Mesothelial cell of epicardium (in vitro differentiated cells): Measurements from ENCODE around the gene ELP5. TPM values are rescaled to one million over a fixed set of nuclear protein-coding genes. Genes with fewer than 3 reads are reported as not detected.

Experiments used
- DNase-seq, 2 experiments: peaks; one replicate each; pipeline ENCODE4 v3.0.0; 2021; ENCODE audit warnings: low spot score in 2 of 2; ENCODE audit not compliant: unreplicated experiment in 2 of 2
- H3K27ac Mint-ChIP-seq: 2 replicates; pipeline ENCODE4 v1.8.0; 2021; ENCODE audit warnings: mixed read lengths
- H3K27me3 Mint-ChIP-seq: 2 replicates; pipeline ENCODE4 v1.8.0; 2021; ENCODE audit warnings: low read depth, mixed read lengths
- H3K36me3 Mint-ChIP-seq: 2 replicates; pipeline ENCODE4 v1.8.0; 2021; ENCODE audit warnings: mixed read lengths
- H3K4me1 Mint-ChIP-seq: 2 replicates; pipeline ENCODE4 v1.8.0; 2021; ENCODE audit warnings: mixed read lengths
- H3K4me3 Mint-ChIP-seq: 2 replicates; pipeline ENCODE4 v1.8.0; 2021; ENCODE audit warnings: mild to moderate bottlenecking, moderate library complexity, mixed read lengths
- H3K9me3 Mint-ChIP-seq: 2 replicates; pipeline ENCODE4 v1.8.0; 2021; ENCODE audit warnings: mixed read lengths
- CTCF ChIP-seq: fragments of 200-600 bp; sonication (generic); IDR thresholded peaks from one replicate; pipeline ENCODE4 v1.5.0; 2021; ENCODE audit warnings: antibody characterized with exemption; ENCODE audit not compliant: unreplicated experiment
- total RNA-seq: library from RNA; stranded (reverse); gene quantifications from 3 replicates; pipeline ENCODE4 v1.2.1, GENCODE V29; 2021

ELP5 gene
- 37.9 to 42.8 TPM (median 42.1 TPM) in 3 replicates for total RNA-seq

GRCh38 chr17:7252176-7253043, at the start of gene ELP5:
ELP5 (plus strand) TSS chr17:7252215; CDS start chr17:7252551, 336 bp downstream.
- TF ChIP-seq CTCF = no peak
- Mint-ChIP-seq H3K4me3 (peak within 1 kb of the TSS; percentile 97), H3K27ac (peak within 1 kb of the TSS; percentile 100), H3K36me3 (peaks cover 14% of the 10 kb centered on the region), H3K27me3 (no peaks in the 10 kb centered on the region), H3K4me1 (peaks cover 31% of the 10 kb centered on the region), H3K9me3 (no peaks in the 10 kb centered on the region)
- peak; percentile 84 to 91 for DNase-seq

GRCh38 chr17:7203391-7203790, 48.6 kb upstream of the ELP5 start:
- Mint-ChIP-seq H3K27me3 (no peaks in the 10 kb centered on the region), H3K4me1 (peaks cover 39% of the 10 kb centered on the region), H3K36me3 (peaks cover 6% of the 10 kb centered on the region), H3K9me3 (no peaks in the 10 kb centered on the region), H3K27ac (no peak overlapping the region), H3K4me3 (peak overlapping the region; percentile 21)
- DNase-seq = no peak
- no peak for TF ChIP-seq CTCF

GRCh38 chr17:7204336-7204735, 47.7 kb upstream of the ELP5 start:
- TF ChIP-seq CTCF = no peak
- Mint-ChIP-seq H3K4me1 (peaks cover 45% of the 10 kb centered on the region), H3K36me3 (peaks cover 6% of the 10 kb centered on the region), H3K4me3 (peak overlapping the region; percentile 68), H3K27ac (no peak overlapping the region), H3K27me3 (no peaks in the 10 kb centered on the region), H3K9me3 (no peaks in the 10 kb centered on the region)
- DNase-seq = no peak

GRCh38 chr17:7204828-7205461, 47.1 kb upstream of the ELP5 start:
- peak; percentile 76 to 88 for DNase-seq
- H3K36me3 Mint-ChIP-seq = peaks cover 6% of the 10 kb centered on the region
- no peaks in the 10 kb centered on the region for H3K27me3 Mint-ChIP-seq
- peaks cover 45% of the 10 kb centered on the region for H3K4me1 Mint-ChIP-seq
- H3K9me3 Mint-ChIP-seq = no peaks in the 10 kb centered on the region
- no peak for TF ChIP-seq CTCF
- peak overlapping the region; percentile 77 for H3K27ac Mint-ChIP-seq
- H3K4me3 Mint-ChIP-seq = peak overlapping the region; percentile 68

- Mint-ChIP-seq H3K4me1 (peaks cover 51% of the 10 kb centered on the region), H3K4me3 (peak overlapping the region; percentile 68), H3K9me3 (no peaks in the 10 kb centered on the region), H3K27ac (peak overlapping the region; percentile 81), H3K36me3 (peaks cover 6% of the 10 kb centered on the region), H3K27me3 (no peaks in the 10 kb centered on the region)
- TF ChIP-seq CTCF = no peak
- DNase-seq = no peak
Observed at GRCh38 chr17:7205561-7205960, 46.5 kb upstream of the ELP5 start.
